T-cell (primary cell): ENCODE results near the gene TMUB1. TPM values are rescaled to one million over a fixed set of nuclear protein-coding genes. Genes with fewer than 3 reads are reported as not detected.

Experiments
- ATAC-seq, 4 experiments: fragments of 200-7000 bp in 3 of 4; fragments of 150-1000 bp in 1 of 4; cut with Tn5 transposase; replicated peaks in 1 of 4; 1 replicate in 3 of 4; 2 replicates in 1 of 4; pipeline ENCODE4 v1.10.0; 2021; ENCODE audit warnings: moderate library complexity in 3 of 4, mild to moderate bottlenecking in 2 of 4, moderate number of reproducible peaks in 1 of 4
- CTCF ChIA-PET, 2 donors: fragments of 300-600 bp; sonication (Branson Sonifier 250); formaldehyde crosslinking; loops; one replicate each; lab custom pipeline; 2022; ENCODE audit warnings: antibody characterized with exemption in 2 of 2; lab: Charles Lee
- POLR2A ChIA-PET, 2 donors: fragments of 300-600 bp; sonication (Branson Sonifier 250); formaldehyde crosslinking; loops; one replicate each; lab custom pipeline; 2022; ENCODE audit warnings: antibody characterized with exemption in 2 of 2; lab: Charles Lee
- DNase-seq, 35 experiments: peaks; one replicate each; pipeline versions ENCODE4 v3.0.0 to v3.0.0-alpha.2; 2013 to 2023
- H3K27ac ChIP-seq: one replicate; pipeline ENCODE4 v1.5.1; 2013; ENCODE audit warnings: low read length
- H3K27me3 ChIP-seq, 2 experiments: replicated peaks in 1 of 2; 1 replicate in 1 of 2; 2 replicates in 1 of 2; pipeline versions ENCODE4 v1.6.1 to v1.7.0; 2013; ENCODE audit warnings: low read length in 1 of 2, mixed read lengths in 1 of 2; ENCODE audit not compliant: control insufficient read depth in 2 of 2, insufficient read depth in 2 of 2; ENCODE audit errors: extremely low read depth in 1 of 2
- H3K36me3 ChIP-seq, 2 donors: 1 replicate in 1 of 2; 2 replicates in 1 of 2; pipeline versions ENCODE4 v1.6.1 to v1.7.0; 2013; ENCODE audit warnings: low read length in 1 of 2; ENCODE audit not compliant: control insufficient read depth in 2 of 2, insufficient read depth in 1 of 2; ENCODE audit errors: extremely low read depth in 1 of 2
- H3K4me1 ChIP-seq, 2 experiments: 1 replicate in 1 of 2; 2 replicates in 1 of 2; pipeline versions ENCODE4 v1.6.1 to v1.7.0; 2013; ENCODE audit warnings: low read length in 2 of 2, mixed read lengths in 1 of 2; ENCODE audit not compliant: insufficient read depth in 2 of 2, control insufficient read depth in 1 of 2; ENCODE audit errors: extremely low read depth in 1 of 2
- H3K4me3 ChIP-seq, 2 donors: 1 replicate in 1 of 2; 2 replicates in 1 of 2; pipeline versions ENCODE4 v1.5.1 to v1.7.0; 2013; ENCODE audit warnings: mild to moderate bottlenecking in 2 of 2, low read length in 1 of 2, moderate library complexity in 1 of 2; ENCODE audit not compliant: control insufficient read depth in 1 of 2; ENCODE audit errors: extremely low read depth in 1 of 2
- H3K9me3 ChIP-seq: 2 replicates; pipeline ENCODE4 v1.7.0; 2013
- H3K27ac Mint-ChIP-seq, 2 donors: one replicate each; pipeline ENCODE4 v1.8.0; 2020 to 2021; ENCODE audit warnings: mild to moderate bottlenecking in 2 of 2, mixed read lengths in 2 of 2
- H3K27me3 Mint-ChIP-seq, 2 donors: one replicate each; pipeline ENCODE4 v1.8.0; 2021 to 2022; ENCODE audit warnings: mixed read lengths in 2 of 2
- H3K36me3 Mint-ChIP-seq: one replicate; pipeline ENCODE4 v1.8.0; 2021; ENCODE audit warnings: mixed read lengths
- H3K4me1 Mint-ChIP-seq, 3 donors: one replicate each; pipeline ENCODE4 v1.8.0; 2020 to 2022; ENCODE audit warnings: mixed read lengths in 3 of 3, mild to moderate bottlenecking in 1 of 3
- H3K4me3 Mint-ChIP-seq, 3 donors: one replicate each; pipeline ENCODE4 v1.8.0; 2020 to 2022; ENCODE audit warnings: mild to moderate bottlenecking in 3 of 3, mixed read lengths in 3 of 3, moderate library complexity in 3 of 3
- H3K9me3 Mint-ChIP-seq, 3 donors: one replicate each; pipeline ENCODE4 v1.8.0; 2020 to 2022; ENCODE audit warnings: mixed read lengths in 3 of 3
- WGBS: methylation state at CpG from one replicate; pipeline ENCODE4 v1.1.5; 2013; ENCODE audit warnings: missing lambda C conversion rate; ENCODE audit not compliant: insufficient coverage; 5-methylcytosine and 5-hydroxymethylcytosine counted together
- total RNA-seq, 35 experiments: library from RNA in 6 of 35; stranded (reverse) in 6 of 35; fragments of 120-200 nt in 1 of 35; gene quantifications; one replicate each; pipeline versions ENCODE4 v1.2.1 to v1.2.4 and lab custom pipeline; 2013 to 2026

Gene TMUB1
- total RNA-seq, 5 donors from 2014 or later (not counting 1 experiment from before 2014, with no cell fraction given) = 44.0 to 67.0 (median 56.5) TPM

DNA sequence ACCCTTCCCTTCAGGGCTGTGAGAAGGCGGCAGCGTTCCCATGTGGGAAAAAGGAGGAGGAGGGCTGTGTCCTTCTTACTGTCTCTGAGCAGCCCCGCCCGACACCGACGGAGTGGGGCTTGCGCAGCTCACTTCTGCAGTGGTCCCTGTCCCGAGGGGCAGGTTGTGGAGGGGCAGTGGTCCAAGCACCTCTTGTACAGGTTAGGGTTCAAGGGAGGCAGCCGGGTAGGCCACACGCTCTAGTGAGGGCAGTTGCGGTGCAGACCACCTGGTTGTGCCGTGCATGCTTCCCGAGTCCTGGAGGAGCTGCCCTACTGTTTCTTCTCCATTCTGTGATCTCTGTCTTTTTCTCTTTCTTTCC is 35.7 kb upstream of the TMUB1 start:
- ChIA-PET POLR2A (no interaction called here), CTCF (no interaction called here)
- peaks cover 0 to under 1% of the 10 kb centered on the region in 2 donors for H3K27me3 Mint-ChIP-seq
- DNase-seq (no peak), ATAC-seq (no peak)
- H3K27me3 ChIP-seq = peaks cover 0 to 15% of the 10 kb centered on the region in 2 experiments
- H3K27ac Mint-ChIP-seq = peak overlapping the region in 1 of 2 donors; percentile 23
- H3K36me3 ChIP-seq = peaks cover 0 to 5% of the 10 kb centered on the region in 2 donors
- peaks cover 36% of the 10 kb centered on the region for H3K36me3 Mint-ChIP-seq
- peak overlapping the region in 1 of 3 donors; percentile 27 for H3K4me3 Mint-ChIP-seq
- 97% methylated on average over 11 of the region's 13 CpGs for WGBS
- H3K4me1 Mint-ChIP-seq = peaks cover 21 to 28% (median 24%) of the 10 kb centered on the region in 3 donors
- H3K4me1 ChIP-seq = peaks cover under 1 to 39% of the 10 kb centered on the region in 2 experiments
- no peaks in the 10 kb centered on the region for H3K9me3 Mint-ChIP-seq
- no peaks in the 10 kb centered on the region for H3K9me3 ChIP-seq
- H3K4me3 ChIP-seq = no peak overlapping the region
- H3K27ac ChIP-seq = no peak overlapping the region

DNA sequence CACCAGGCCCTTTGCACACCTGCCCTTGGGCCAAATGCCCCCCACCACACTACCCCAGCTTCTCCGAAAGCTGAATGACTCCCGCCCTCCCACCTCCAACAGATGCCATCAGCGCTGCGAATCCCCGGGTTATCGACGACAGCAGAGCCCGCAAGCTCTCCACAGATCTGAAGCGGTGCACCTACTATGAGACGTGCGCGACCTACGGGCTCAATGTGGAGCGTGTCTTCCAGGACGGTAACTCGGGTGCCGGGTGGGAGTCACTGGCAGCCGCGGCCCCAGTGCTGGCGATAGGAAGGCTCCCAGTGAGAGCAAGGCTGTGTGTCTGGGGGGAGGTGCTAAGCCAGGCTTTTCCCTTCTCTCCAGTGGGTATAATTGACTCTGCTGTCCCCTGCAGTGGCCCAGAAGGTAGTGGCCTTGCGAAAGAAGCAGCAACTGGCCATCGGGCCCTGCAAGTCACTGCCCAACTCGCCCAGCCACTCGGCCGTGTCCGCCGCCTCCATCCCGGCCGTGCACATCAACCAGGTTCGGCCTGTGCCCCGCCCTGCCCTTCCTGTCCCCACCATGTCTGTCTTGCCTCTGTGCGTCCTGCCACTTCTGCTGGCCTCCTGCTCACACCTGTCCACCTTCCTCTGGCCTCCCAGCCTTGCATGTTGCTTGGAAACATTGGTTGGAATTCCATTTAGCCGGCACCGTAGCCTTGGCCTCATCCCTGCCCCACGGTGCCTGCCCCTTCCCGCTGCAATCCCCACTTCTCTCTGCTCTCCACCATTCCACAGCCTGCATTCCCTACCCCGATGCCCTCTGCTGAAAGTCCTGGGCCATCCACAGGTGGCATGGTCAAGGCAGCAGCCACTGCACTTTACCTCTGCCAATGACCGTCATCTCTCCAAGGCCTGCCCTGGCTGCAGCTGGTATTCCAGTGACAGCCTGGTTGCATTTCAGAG is 35.1 kb upstream of the TMUB1 start:
- Mint-ChIP-seq H3K9me3 (no peaks in the 10 kb centered on the region), H3K4me3 (peak overlapping the region in 1 of 3 donors; percentile 27), H3K36me3 (peaks cover 29% of the 10 kb centered on the region), H3K27me3 (peaks cover 0 to 6% of the 10 kb centered on the region in 2 donors), H3K4me1 (peaks cover 17 to 26% (median 17%) of the 10 kb centered on the region in 3 donors), H3K27ac (peak overlapping the region; percentile 44 to 94)
- Histone ChIP-seq H3K36me3 (peaks cover 0 to 5% of the 10 kb centered on the region in 2 donors), H3K9me3 (no peaks in the 10 kb centered on the region), H3K4me3 (no peak overlapping the region), H3K27ac (peak overlapping the region; percentile 54), H3K4me1 (peaks cover 0 to 34% of the 10 kb centered on the region in 2 experiments), H3K27me3 (peaks cover 0 to 21% of the 10 kb centered on the region in 2 experiments)
- ChIA-PET POLR2A (no interaction called here), CTCF (interaction anchor here in 1 of 2 donors (1.1 kb wide), 1 partner anchor 109 kb away, joined by 3 read pairs; the partner anchor contains the start of gene ABCF2)
- 95% methylated on average over 30 of the region's 38 CpGs for WGBS
- DNase-seq = no peak
- no peak for ATAC-seq

DNA sequence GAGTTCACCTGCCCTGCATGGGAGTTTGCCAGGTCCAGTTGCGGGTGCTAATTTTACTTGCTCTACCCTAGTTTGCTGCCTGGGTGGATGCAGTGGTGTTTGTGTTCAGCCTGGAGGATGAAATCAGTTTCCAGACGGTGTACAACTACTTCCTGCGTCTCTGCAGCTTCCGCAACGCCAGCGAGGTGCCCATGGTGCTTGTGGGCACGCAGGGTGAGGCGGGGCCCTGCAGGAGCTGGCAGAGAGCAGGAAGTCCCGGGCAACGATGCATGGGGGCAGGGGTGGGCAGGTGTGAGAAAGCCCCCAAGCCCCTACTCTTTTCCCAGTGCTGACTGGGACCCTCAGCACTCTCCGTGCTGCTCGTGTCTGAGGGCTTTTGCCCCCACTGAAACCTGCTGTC is 34.3 kb upstream of the TMUB1 start:
- peaks cover 0 to 5% of the 10 kb centered on the region in 2 donors for H3K36me3 ChIP-seq
- WGBS = 74% methylated on average over 7 of the region's 12 CpGs
- ATAC-seq = peak; percentile 69 to 82 (median 78)

DNA sequence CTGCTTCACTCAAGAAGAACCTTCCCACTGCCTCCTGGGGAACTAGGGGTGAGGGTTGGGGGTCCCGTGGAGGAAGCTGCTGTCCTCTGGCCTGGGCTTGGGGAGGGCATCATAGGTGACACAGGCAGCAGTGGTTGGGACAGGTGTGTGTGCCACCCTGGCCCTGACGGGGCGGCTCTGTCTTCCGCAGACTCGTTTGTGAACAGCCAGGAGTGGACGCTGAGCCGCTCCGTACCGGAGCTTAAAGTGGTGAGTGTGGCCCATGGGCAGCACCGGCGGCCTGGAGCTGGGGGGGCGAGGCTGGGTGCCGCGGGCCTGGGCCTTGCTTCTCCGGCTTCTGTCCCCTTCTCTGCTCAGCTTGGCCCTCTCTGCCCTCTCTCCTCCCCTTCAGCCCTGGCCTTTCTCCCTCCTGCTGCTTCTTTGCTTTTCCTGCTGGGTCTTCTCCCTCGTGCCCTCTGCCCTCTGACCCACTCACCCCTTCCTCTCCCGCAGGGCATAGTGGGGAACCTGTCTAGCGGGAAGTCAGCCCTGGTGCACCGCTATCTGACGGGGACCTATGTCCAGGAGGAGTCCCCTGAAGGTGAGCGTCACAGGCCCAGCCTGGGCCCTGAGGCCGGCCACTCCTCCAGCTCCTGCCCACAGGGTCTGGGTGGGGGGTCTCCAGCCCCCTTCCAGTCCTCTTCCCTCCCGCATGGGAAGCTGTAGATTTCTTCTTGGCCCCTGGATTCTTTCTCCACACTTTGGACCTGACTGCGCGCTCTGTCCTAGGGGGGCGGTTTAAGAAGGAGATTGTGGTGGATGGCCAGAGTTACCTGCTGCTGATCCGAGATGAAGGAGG is 33.5 kb upstream of the TMUB1 start:
- peak overlapping the region; percentile 54 for H3K27ac ChIP-seq
- peaks cover 0 to 34% of the 10 kb centered on the region in 2 experiments for H3K4me1 ChIP-seq

More for the DNA sequence above, 34.3 kb upstream of the TMUB1 start:
- peaks cover 0 to 30% of the 10 kb centered on the region in 2 experiments for H3K27me3 ChIP-seq
- peaks cover 17 to 26% (median 17%) of the 10 kb centered on the region in 3 donors for H3K4me1 Mint-ChIP-seq
- H3K27me3 Mint-ChIP-seq = peaks cover 0 to 13% of the 10 kb centered on the region in 2 donors
- peak in 33 of 35 experiments; percentile 29 to 69 (median 47) for DNase-seq
- H3K27ac ChIP-seq = peak overlapping the region; percentile 54
- ChIA-PET POLR2A (no interaction called here), CTCF (interaction anchor here in 1 of 2 donors (1.1 kb wide), 1 partner anchor 110 kb away, joined by 3 read pairs; the partner anchor contains the start of gene ABCF2)
- H3K4me3 ChIP-seq = peak overlapping the region; percentile 28 to 41
- H3K27ac Mint-ChIP-seq = peak overlapping the region; percentile 91 to 94
- peaks cover 33% of the 10 kb centered on the region for H3K36me3 Mint-ChIP-seq
- no peaks in the 10 kb centered on the region for H3K9me3 ChIP-seq
- no peaks in the 10 kb centered on the region for H3K9me3 Mint-ChIP-seq
- H3K4me1 ChIP-seq = peaks cover 0 to 34% of the 10 kb centered on the region in 2 experiments
- peak overlapping the region; percentile 68 to 79 (median 71) for H3K4me3 Mint-ChIP-seq

DNA sequence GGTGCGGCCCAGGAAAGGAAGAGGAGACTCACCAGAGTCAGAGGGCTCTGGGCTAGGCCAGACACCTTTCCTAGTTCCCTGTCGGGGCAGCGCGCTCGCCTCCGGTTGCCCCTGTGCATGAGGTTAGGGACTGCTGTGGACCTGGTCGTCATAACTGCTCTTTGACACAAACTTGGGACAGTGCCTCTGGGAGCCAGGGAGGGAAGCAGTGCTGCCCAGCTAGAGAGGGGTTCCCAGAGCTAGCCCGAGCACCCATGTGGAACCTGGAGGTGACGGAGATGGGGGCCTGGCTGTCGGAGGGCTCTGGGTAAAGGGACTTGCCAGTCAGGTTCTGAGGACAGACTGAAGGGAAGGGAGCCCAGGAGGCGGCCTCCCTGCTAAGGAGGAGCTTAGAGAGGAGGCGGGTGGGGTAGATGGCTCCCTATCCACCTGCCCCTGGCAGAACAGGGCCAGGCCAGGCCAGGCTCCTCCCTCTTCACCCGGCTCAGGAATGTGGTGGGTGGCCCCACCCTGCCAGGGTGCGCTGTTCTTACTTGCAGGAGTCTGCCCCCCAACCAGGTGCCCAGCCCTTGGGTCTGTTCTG is 32.6 kb upstream of the TMUB1 start:
- ChIA-PET POLR2A (no interaction called here), CTCF (no interaction called here)
- Histone ChIP-seq H3K36me3 (peaks cover 0 to 5% of the 10 kb centered on the region in 2 donors), H3K4me3 (peak overlapping the region in 1 of 2 donors; percentile 10), H3K9me3 (no peaks in the 10 kb centered on the region), H3K4me1 (peaks cover 0 to 38% of the 10 kb centered on the region in 2 experiments), H3K27me3 (peaks cover 0 to 32% of the 10 kb centered on the region in 2 experiments), H3K27ac (no peak overlapping the region)
- no peaks in the 10 kb centered on the region for H3K9me3 Mint-ChIP-seq
- H3K27ac Mint-ChIP-seq = peak overlapping the region; percentile 34 to 78
- DNase-seq (peak in 2 of 35 experiments; percentile 14 to 16), ATAC-seq (peak in 1 of 4 experiments; percentile 23)
- H3K27me3 Mint-ChIP-seq = peaks cover 0 to 13% of the 10 kb centered on the region in 2 donors
- H3K36me3 Mint-ChIP-seq = peaks cover 25% of the 10 kb centered on the region
- 83% methylated on average over 9 of the region's 14 CpGs for WGBS
- H3K4me3 Mint-ChIP-seq = peak overlapping the region; percentile 63 to 71 (median 64)
- H3K4me1 Mint-ChIP-seq = peaks cover 17 to 26% (median 19%) of the 10 kb centered on the region in 3 donors

More for the DNA sequence above, 33.5 kb upstream of the TMUB1 start:
- ChIA-PET POLR2A (no interaction called here), CTCF (interaction anchor here (0.6 to 1.1 kb wide), 3 partner anchors 9 to 110 kb away, joined by 3 read pairs; partner anchors contain the start of gene ABCF2 (in 1 of the 2))
- Mint-ChIP-seq H3K36me3 (peaks cover 33% of the 10 kb centered on the region), H3K27me3 (peaks cover 0 to 13% of the 10 kb centered on the region in 2 donors), H3K4me1 (peaks cover 17 to 26% (median 17%) of the 10 kb centered on the region in 3 donors), H3K27ac (peak overlapping the region; percentile 91 to 94), H3K4me3 (peak overlapping the region; percentile 68 to 79 (median 71)), H3K9me3 (no peaks in the 10 kb centered on the region)
- peaks cover 0 to 5% of the 10 kb centered on the region in 2 donors for H3K36me3 ChIP-seq
- H3K4me3 ChIP-seq = peak overlapping the region; percentile 28 to 41
- H3K9me3 ChIP-seq = no peaks in the 10 kb centered on the region
- H3K27me3 ChIP-seq = peaks cover 0 to 32% of the 10 kb centered on the region in 2 experiments
- 93% methylated on average over 15 of the region's 27 CpGs for WGBS
- DNase-seq (no peak), ATAC-seq (no peak)
